HepG2 (cell line): ENCODE results near the gene DNMT3A. TPM values are rescaled to one million over a fixed set of nuclear protein-coding genes. Genes with fewer than 3 reads are reported as not detected.
A peak's percentile ranks its signal among the peaks of the same experiment; 100 is the strongest.

ENCODE experiments used
- ATAC-seq: fragments of 200-7000 bp; cut with Tn5 transposase; 3 replicates; pipeline ENCODE4 v1.9.1; 2020; ENCODE audit warnings: mild to moderate bottlenecking, moderate library complexity
- BruUV-seq: library from RNA; stranded (reverse); fragments of 400-500 nt; replicated peaks from 2 replicates; lab custom pipeline; 2021; lab: Mats Ljungman, UMichigan
- CTCF ChIA-PET: fragments of 300-600 bp; formaldehyde crosslinking; extraction: SDS; loops from one replicate; lab custom pipeline; 2021; ENCODE audit warnings: low total read pairs, inconsistent platforms, low intra/inter-chr PET ratio; lab: Yijun Ruan, JAX
- POLR2A ChIA-PET: fragments of 350-600 bp; sonication (Branson Sonifier 250); formaldehyde crosslinking; loops from one replicate; lab custom pipeline; 2020; ENCODE audit warnings: antibody characterized with exemption, inconsistent platforms; lab: Yijun Ruan, JAX
- DNase-seq: peaks from one replicate; pipeline ENCODE4 v3.0.0-alpha.2; 2015; ENCODE audit warnings: low spot score
- FAIRE-seq: peaks from 3 replicates; lab custom pipeline; 2011; peaks lifted over from hg19 to GRCh38; lab: Jason Lieb, UNC
- H2AFZ ChIP-seq: one replicate; pipeline ENCODE4 v1.6.1; 2011; ENCODE audit warnings: low read length, inconsistent platforms
- H3K27ac ChIP-seq: fragments of 300-600 bp; 3 replicates; pipeline ENCODE4 v1.8.0; 2011; ENCODE audit warnings: mixed run types, mild to moderate bottlenecking, mixed read lengths, low read length, inconsistent platforms; ENCODE audit not compliant: insufficient read depth; ENCODE audit errors: extremely low read length
- H3K27me3 ChIP-seq, 2 experiments: fragments of 200-600 bp in 1 of 2; 2 replicates in 1 of 2; 3 replicates in 1 of 2; pipeline versions ENCODE4 v1.6.0 to v1.8.0; 2011; ENCODE audit warnings: low read length in 2 of 2, mild to moderate bottlenecking in 2 of 2, moderate library complexity in 2 of 2, inconsistent platforms in 1 of 2; ENCODE audit not compliant: insufficient read depth in 2 of 2, control insufficient read depth in 1 of 2
- H3K36me3 ChIP-seq, 2 experiments: fragments of 200-600 bp in 1 of 2; replicated peaks in 1 of 2; 2 replicates in 1 of 2; 3 replicates in 1 of 2; pipeline versions ENCODE4 v1.5.1 to v1.8.0; 2011; ENCODE audit warnings: low read length in 2 of 2, inconsistent platforms in 1 of 2; ENCODE audit not compliant: insufficient read depth in 2 of 2, control insufficient read depth in 1 of 2
- H3K4me1 ChIP-seq: 2 replicates; pipeline ENCODE4 v1.5.1; 2012; ENCODE audit warnings: low read length, inconsistent platforms; ENCODE audit not compliant: insufficient read depth
- H3K4me2 ChIP-seq: 2 replicates; pipeline ENCODE4 v1.6.0; 2011; ENCODE audit warnings: low read depth, low read length, inconsistent platforms
- H3K4me3 ChIP-seq, 3 experiments: fragments of 200-600 bp in 1 of 3; sonication (generic), shearing (Covaris generic) in 1 of 3; replicated peaks in 1 of 3; 2 replicates each; pipeline ENCODE4 v1.5.1; 2011 to 2016; ENCODE audit warnings: low read length in 3 of 3, inconsistent platforms in 2 of 3, low read depth in 2 of 3, mild to moderate bottlenecking in 2 of 3, control low read depth in 1 of 3, mixed read lengths in 1 of 3; ENCODE audit not compliant: insufficient read depth in 1 of 3
- H3K79me2 ChIP-seq: one replicate; pipeline ENCODE4 v1.6.1; 2011; ENCODE audit warnings: low read length, inconsistent platforms; ENCODE audit not compliant: insufficient read depth
- H3K9ac ChIP-seq: 2 replicates; pipeline ENCODE4 v1.6.0; 2011; ENCODE audit warnings: mild to moderate bottlenecking, low read depth, low read length, inconsistent platforms; ENCODE audit not compliant: insufficient read depth
- H3K9me3 ChIP-seq: 2 replicates; pipeline ENCODE4 v1.5.1; 2012; ENCODE audit warnings: mild to moderate bottlenecking, low read length
- H4K20me1 ChIP-seq: 2 replicates; pipeline ENCODE4 v1.6.0; 2011; ENCODE audit warnings: inconsistent platforms, mild to moderate bottlenecking, low read length, moderate library complexity; ENCODE audit not compliant: insufficient read depth
- BRD4 ChIP-seq: sonication (generic); formaldehyde crosslinking; IDR thresholded peaks from 2 replicates; pipeline ENCODE4 v1.4.0; 2020; ENCODE audit warnings: missing genetic modification reagents
- CERS6 ChIP-seq: sonication (generic); formaldehyde crosslinking; IDR thresholded peaks from 2 replicates; pipeline ENCODE4 v1.5.0; 2020; ENCODE audit warnings: missing genetic modification reagents
- CREBL2 ChIP-seq: sonication (generic); formaldehyde crosslinking; IDR thresholded peaks from 2 replicates; pipeline ENCODE4 v1.8.1; 2023; ENCODE audit warnings: missing genetic modification reagents, mild to moderate bottlenecking, borderline replicate concordance
- HOXA9 ChIP-seq: sonication (generic); formaldehyde crosslinking; IDR thresholded peaks from 2 replicates; pipeline ENCODE4 v1.8.1; 2022; ENCODE audit warnings: missing genetic modification reagents, mild to moderate bottlenecking, moderate library complexity, borderline replicate concordance
- KDM3A ChIP-seq: IDR thresholded peaks from 2 replicates; pipeline ENCODE4 v1.6.1; 2018; ENCODE audit warnings: low read depth, missing compliant biosample characterization
- NFRKB ChIP-seq: fragments of 450-650 bp; IDR thresholded peaks from 2 replicates; pipeline ENCODE4 v1.6.1; 2017
- NR1H2 ChIP-seq: sonication (generic); formaldehyde crosslinking; IDR thresholded peaks from 2 replicates; pipeline ENCODE4 v1.8.1; 2022; ENCODE audit warnings: low read depth, missing genetic modification reagents, borderline replicate concordance
- PAF1 ChIP-seq: IDR thresholded peaks from 2 replicates; pipeline ENCODE4 v1.6.1; 2016; ENCODE audit warnings: missing genetic modification reagents, missing compliant biosample characterization
- POLR2AphosphoS2 ChIP-seq: IDR thresholded peaks from 2 replicates; pipeline ENCODE4 v1.6.1; 2011; ENCODE audit warnings: low read depth, low read length, improper control_type of control experiment
- SIN3B ChIP-seq: fragments of 150-350 bp; IDR thresholded peaks from 2 replicates; pipeline ENCODE4 v1.6.1; 2014; ENCODE audit warnings: low read length
- SIX4 ChIP-seq: sonication (generic); formaldehyde crosslinking; IDR thresholded peaks from 2 replicates; pipeline ENCODE4 v1.4.0; 2020; ENCODE audit warnings: missing genetic modification reagents
- SYNCRIP ChIP-seq: fragments of 200-400 bp; formaldehyde crosslinking; IDR thresholded peaks from 2 replicates; pipeline ENCODE4 v1.6.1; 2018; ENCODE audit warnings: mild to moderate bottlenecking, low read depth, low read length; ENCODE audit not compliant: insufficient read depth
- YY1 ChIP-seq: IDR thresholded peaks from 2 replicates; pipeline ENCODE4 v1.6.1; 2011; ENCODE audit warnings: low read length, low read depth, moderate library complexity, mild to moderate bottlenecking; ENCODE audit not compliant: insufficient read depth, insufficient replicate concordance
- ZNF343 ChIP-seq: sonication (generic); formaldehyde crosslinking; IDR thresholded peaks from 2 replicates; pipeline ENCODE4 v1.4.0; 2020; ENCODE audit warnings: mild to moderate bottlenecking, missing genetic modification reagents
- ZNF549 ChIP-seq: sonication (generic); formaldehyde crosslinking; IDR thresholded peaks from 2 replicates; pipeline ENCODE4 v1.5.0; 2020; ENCODE audit warnings: missing genetic modification reagents
- ZNF589 ChIP-seq: sonication (generic); formaldehyde crosslinking; conservative IDR thresholded peaks from 2 replicates; pipeline ENCODE4 v1.8.0; 2022; ENCODE audit warnings: mild to moderate bottlenecking, moderate library complexity, missing genetic modification reagents
- ZNF709 ChIP-seq: sonication (generic); formaldehyde crosslinking; IDR thresholded peaks from 2 replicates; pipeline ENCODE4 v1.5.0; 2020; ENCODE audit warnings: mild to moderate bottlenecking, missing genetic modification reagents
- ZNF792 ChIP-seq: IDR thresholded peaks from 2 replicates; pipeline ENCODE4 v1.6.1; 2016
- WGBS: methylation state at CpG from one replicate; pipeline ENCODE4 v1.1.6; 2017; ENCODE audit warnings: low lambda C conversion rate; 5-methylcytosine and 5-hydroxymethylcytosine counted together
- in situ Hi-C: cut with HindIII; loops from 2 replicates; pipeline ENCODE4 v1.10.0; 2017; ENCODE audit warnings: low pct_unique_long_range_greater_than_20kb; ENCODE audit not compliant: extremely low pct_ligation_motif_present
- intact Hi-C: fragments of 100-400 bp; cut with micrococcal nuclease; formaldehyde crosslinking; loops from one replicate; pipeline ENCODE4 v1.10.0; 2022; ENCODE audit not compliant: unreplicated experiment
- polyA plus RNA-seq, 8 experiments: library from polyadenylated mRNA; depleted of rRNA in 3 of 8; stranded (reverse) in 7 of 8; unstranded in 1 of 8; fragments of >200 nt; fragmentation: Illumina TruSeq in 4 of 8; extraction: Trizol in 4 of 8; gene quantifications; 2 replicates each; pipeline versions ENCODE4 v1.2.1 to v1.2.3, GENCODE V29; 2011 to 2016; ENCODE audit warnings: low read depth in 4 of 8, missing spikeins in 1 of 8, mixed read lengths in 1 of 8; ENCODE audit not compliant: insufficient read depth in 1 of 8
- total RNA-seq, 5 experiments: library from RNA; depleted of rRNA; stranded (reverse); fragments of >200 nt; fragmentation: Illumina TruSeq; extraction: Trizol; gene quantifications; 2 replicates each; pipeline ENCODE4 v1.2.3, GENCODE V29; 2016; ENCODE audit warnings: low read depth in 1 of 5
- TF ChIP-seq, protein P1 (sequence below): IDR thresholded peaks from 2 replicates; pipeline ENCODE4 v1.6.1; 2016; ENCODE audit warnings: mild to moderate bottlenecking, missing biosample characterization, missing genetic modification reagents
- TF ChIP-seq, protein P2 (sequence below): sonication (generic); formaldehyde crosslinking; IDR thresholded peaks from 2 replicates; pipeline ENCODE4 v1.8.1; 2023; ENCODE audit warnings: mild to moderate bottlenecking, missing genetic modification reagents, borderline replicate concordance
- TF ChIP-seq, protein P3 (sequence below): sonication (generic); formaldehyde crosslinking; IDR thresholded peaks from 2 replicates; pipeline ENCODE4 v1.5.0; 2020; ENCODE audit warnings: mild to moderate bottlenecking, missing genetic modification reagents, moderate library complexity

Gene DNMT3A
- total and polyA plus RNA-seq, 2 of the 13 experiments (the other 11 are each of a cell fraction or from before 2014, with no cell fraction given) = 14.7 to 29.1 TPM

DNA sequence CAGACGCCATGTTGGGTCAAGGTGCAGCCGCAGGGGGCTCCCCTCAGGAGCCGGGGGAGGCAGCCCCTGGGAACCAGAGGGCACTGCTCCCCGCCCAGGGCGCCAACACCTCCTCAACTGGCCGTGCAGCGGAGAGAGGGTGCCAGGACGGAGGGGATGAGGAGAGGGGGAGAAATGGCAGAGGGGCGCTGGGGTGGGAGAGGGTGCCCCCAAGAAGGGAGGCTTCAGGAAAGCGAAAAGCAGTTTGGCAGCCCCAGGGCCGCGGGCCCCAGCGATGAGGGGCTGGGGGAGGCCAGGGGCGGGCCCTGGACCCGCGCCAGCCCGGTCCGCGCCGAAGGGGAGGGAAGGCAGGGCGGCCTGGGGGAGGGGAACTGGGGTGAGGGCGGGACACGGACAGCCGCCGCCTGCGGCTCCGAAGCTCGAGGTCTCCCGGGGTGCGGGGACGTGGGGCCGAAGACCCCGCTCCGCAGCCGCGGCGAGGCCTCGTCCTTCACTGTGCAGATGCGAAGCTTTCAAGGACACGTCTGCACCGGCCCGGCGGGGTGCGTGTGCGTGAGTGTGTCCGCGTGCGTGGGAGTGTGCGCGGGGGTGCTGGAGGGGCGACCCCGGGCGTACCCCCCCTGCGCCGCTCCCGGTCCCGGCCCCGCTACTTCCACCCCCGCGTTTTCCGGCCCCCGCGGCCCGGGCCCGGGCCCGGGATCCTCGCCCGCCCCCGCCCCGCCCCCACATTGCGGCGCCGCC, 1.4 kb downstream of the DNMT3A start:
- CTCF ChIA-PET = no interaction called here
- intact Hi-C loops (no loop called here), in situ Hi-C loops (no loop called here)
- POLR2A ChIA-PET = interaction anchor here (1.1 kb wide), 1 partner anchor 22 kb away, joined by 4 read pairs; no protein-coding TSS in a partner anchor
- WGBS = 55% methylated on average over 32 of the region's 73 CpGs
- FAIRE-seq (no peak), DNase-seq (no peak), ATAC-seq (no peak)
- Histone ChIP-seq H3K4me2 (peak overlapping the region; percentile 69), H3K4me3 (peak overlapping the region; percentile 53 to 81 (median 64)), H2AFZ (no peak overlapping the region), H3K79me2 (no peaks in the 10 kb centered on the region), H3K27ac (peak overlapping the region; percentile 54), H3K36me3 (no peaks in the 10 kb centered on the region), H3K4me1 (peaks cover 34% of the 10 kb centered on the region), H3K9me3 (no peaks in the 10 kb centered on the region), H4K20me1 (no peaks in the 10 kb centered on the region; the same call in 1 of the 2 replicates), H3K9ac (no peak overlapping the region; the same call in none of the 2 replicates), H3K27me3 (peaks cover 0 to 20% of the 10 kb centered on the region in 2 experiments; a peak in 2 of 5 replicates)
- BruUV-seq = no TSS peak
- TF ChIP-seq CREBL2 (CRISPR knock-in tag) = no peak
- TF ChIP-seq SIX4 (CRISPR knock-in tag) = no peak
- TF ChIP-seq, protein P1, sequence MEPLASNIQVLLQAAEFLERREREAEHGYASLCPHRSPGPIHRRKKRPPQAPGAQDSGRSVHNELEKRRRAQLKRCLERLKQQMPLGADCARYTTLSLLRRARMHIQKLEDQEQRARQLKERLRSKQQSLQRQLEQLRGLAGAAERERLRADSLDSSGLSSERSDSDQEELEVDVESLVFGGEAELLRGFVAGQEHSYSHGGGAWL (CRISPR knock-in tag) = no peak
- TF ChIP-seq ZNF792 (CRISPR knock-in tag) = no peak
- TF ChIP-seq CERS6 (CRISPR knock-in tag) = no peak
- TF ChIP-seq, protein P2, sequence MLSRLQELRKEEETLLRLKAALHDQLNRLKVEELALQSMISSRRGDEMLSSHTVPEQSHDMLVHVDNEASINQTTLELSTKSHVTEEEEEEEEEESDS = no peak
- no peak for TF ChIP-seq SYNCRIP
- TF ChIP-seq POLR2AphosphoS2 = no peak
- TF ChIP-seq YY1 = peak; percentile 85
- TF ChIP-seq ZNF549 = no peak
- TF ChIP-seq HOXA9 (CRISPR knock-in tag) = no peak
- no peak for TF ChIP-seq PAF1 (CRISPR knock-in tag)
- no peak for TF ChIP-seq KDM3A (CRISPR knock-in tag)
- no peak for TF ChIP-seq SIN3B
- TF ChIP-seq, protein P3, sequence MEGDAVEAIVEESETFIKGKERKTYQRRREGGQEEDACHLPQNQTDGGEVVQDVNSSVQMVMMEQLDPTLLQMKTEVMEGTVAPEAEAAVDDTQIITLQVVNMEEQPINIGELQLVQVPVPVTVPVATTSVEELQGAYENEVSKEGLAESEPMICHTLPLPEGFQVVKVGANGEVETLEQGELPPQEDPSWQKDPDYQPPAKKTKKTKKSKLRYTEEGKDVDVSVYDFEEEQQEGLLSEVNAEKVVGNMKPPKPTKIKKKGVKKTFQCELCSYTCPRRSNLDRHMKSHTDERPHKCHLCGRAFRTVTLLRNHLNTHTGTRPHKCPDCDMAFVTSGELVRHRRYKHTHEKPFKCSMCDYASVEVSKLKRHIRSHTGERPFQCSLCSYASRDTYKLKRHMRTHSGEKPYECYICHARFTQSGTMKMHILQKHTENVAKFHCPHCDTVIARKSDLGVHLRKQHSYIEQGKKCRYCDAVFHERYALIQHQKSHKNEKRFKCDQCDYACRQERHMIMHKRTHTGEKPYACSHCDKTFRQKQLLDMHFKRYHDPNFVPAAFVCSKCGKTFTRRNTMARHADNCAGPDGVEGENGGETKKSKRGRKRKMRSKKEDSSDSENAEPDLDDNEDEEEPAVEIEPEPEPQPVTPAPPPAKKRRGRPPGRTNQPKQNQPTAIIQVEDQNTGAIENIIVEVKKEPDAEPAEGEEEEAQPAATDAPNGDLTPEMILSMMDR (CRISPR knock-in tag) = no peak
- TF ChIP-seq ZNF589 (CRISPR knock-in tag) = no peak
- TF ChIP-seq ZNF343 (CRISPR knock-in tag) = no peak
- TF ChIP-seq NR1H2 (CRISPR knock-in tag) = 0 out of 2 replicates have a peak, but pooled peaks have one; percentile 55
- no peak for TF ChIP-seq BRD4 (CRISPR knock-in tag)
- TF ChIP-seq NFRKB = no peak
- TF ChIP-seq ZNF709 = no peak
